Measurements from ENCODE around the gene STARD9.

STARD9 gene

DNA sequence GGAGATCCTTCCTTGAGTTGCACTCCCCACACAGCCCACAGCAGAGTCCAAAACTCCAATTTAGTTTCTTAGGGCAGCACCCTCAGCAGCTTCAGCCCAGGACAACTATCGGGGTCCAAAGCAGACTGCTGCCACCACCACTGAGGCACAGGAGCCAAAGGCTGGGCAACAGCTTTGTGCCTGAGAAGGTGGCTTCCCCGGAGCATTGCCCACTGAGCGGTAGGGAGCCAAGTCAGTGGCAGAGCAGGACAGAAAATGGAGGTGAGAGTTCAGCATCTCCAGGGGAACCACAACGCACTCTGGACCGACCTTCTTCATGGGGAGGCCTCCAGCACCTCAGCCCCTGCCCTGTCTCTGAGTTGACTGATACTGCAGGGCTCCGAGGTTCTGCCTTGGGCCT, 118.1 kb downstream of the STARD9 start:
- DNase-seq (ENCODE audit: low read depth in 2 of 3, low spot score in 2 of 3): no peak

DNA sequence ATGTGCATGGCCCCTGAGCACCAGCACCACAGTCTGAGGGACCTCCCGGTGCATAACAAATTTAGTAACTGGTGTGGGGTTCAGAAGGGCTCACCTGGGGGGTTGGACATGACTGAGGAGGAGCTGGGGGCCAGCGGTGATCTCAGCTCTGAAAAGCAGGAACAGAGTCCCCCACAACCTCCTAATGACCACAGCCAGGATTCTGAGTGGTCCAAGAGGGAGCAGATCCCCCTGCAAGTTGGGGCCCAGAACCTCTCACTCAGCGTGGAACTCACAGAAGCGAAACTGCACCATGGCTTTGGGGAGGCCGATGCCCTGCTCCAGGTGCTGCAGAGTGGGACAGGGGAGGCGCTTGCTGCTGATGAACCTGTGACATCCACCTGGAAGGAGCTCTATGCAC, 118.5 kb downstream of the STARD9 start:
- DNase-seq (ENCODE audit: low read depth in 2 of 3, low spot score in 2 of 3): no peak

- DNase-seq (ENCODE audit: low read depth in 2 of 3, low spot score in 2 of 3): no peak
Measured at GRCh38 chr15:42694398-42694797, 119.0 kb downstream of the STARD9 start.

- no peak for DNase-seq (ENCODE audit: low read depth in 2 of 3, low spot score in 2 of 3)
Measured at GRCh38 chr15:42695527-42696071, 120.2 kb downstream of the STARD9 start.

DNA sequence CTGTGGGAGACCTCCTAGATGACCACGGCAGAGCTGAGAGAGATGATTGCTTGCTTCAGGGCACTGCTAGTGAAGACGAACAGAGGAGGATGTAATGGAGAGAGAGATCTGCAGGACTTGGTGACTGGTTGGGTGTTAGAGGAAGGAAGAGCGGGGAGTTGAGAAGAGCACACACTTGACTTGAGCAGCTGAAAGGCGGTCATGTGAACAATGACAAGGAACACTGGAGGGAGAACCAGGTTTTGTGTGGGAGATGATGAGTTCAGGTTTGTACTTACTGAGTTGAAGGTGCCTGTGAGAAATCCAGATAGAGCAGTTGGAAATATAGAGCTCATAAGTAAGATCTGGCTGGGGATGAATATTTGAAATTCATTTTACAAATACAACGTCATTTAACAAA, 121.2 kb downstream of the STARD9 start:
- no peak for DNase-seq (ENCODE audit: low read depth in 2 of 3, low spot score in 2 of 3)

GRCh38 chr15:42704492-42704926, 129.1 kb downstream of the STARD9 start:
- peak in 1 of 3 experiments; percentile 12 for DNase-seq (ENCODE audit: low read depth in 2 of 3, low spot score in 2 of 3)

GRCh38 chr15:42705336-42705735, 129.9 kb downstream of the STARD9 start:
- DNase-seq (ENCODE audit: low read depth in 2 of 3, low spot score in 2 of 3): no peak

- no peak for DNase-seq (ENCODE audit: low read depth in 2 of 3, low spot score in 2 of 3)
Measured at GRCh38 chr15:42707068-42707467, 131.7 kb downstream of the STARD9 start.

GRCh38 chr15:42707873-42708544, 132.6 kb downstream of the STARD9 start:
- no peak for DNase-seq (ENCODE audit: low read depth in 2 of 3, low spot score in 2 of 3)

GRCh38 chr15:42710662-42711061, 135.3 kb downstream of the STARD9 start:
- no peak for DNase-seq (ENCODE audit: low read depth in 2 of 3, low spot score in 2 of 3)

DNA sequence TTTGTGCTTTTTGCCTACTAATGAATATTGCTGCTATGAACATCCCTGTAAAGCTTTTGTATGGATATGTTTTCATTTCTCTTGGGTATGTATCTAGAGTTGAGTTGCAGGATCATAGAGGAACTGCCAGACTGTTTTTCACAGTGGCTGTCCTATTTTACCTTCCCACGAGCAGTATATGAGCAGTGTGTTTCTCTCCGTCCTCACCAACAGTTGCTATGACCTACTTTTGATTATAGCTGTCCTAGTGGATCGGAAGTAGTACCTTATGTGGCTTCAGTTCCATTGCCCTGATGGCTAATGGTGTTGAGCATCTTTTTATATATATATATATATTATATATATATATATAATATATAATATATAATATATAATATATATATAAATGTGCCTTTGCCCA, 136.3 kb downstream of the STARD9 start:
- DNase-seq (ENCODE audit: low read depth in 2 of 3, low spot score in 2 of 3): no peak

DNA sequence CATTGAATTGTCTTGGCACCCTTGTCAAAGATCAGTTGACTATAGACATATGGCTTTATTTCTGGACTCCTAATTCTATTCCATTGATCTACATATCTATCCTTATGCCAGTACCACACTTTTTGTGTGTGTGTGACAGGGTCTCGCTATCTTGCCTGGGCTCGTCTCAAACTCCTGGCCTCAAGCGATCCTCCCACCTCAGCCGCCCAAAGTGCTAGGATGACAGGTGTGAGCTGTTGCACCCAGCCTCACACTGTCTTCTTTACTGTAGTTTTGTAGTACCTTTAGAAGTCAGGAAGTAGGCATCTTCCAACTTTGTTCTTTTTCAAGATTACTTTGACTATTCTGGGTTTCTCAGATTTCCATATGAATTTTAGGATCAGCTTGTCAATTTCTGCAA, 137.2 kb downstream of the STARD9 start:
- no peak for DNase-seq (ENCODE audit: low read depth in 2 of 3, low spot score in 2 of 3)

- DNase-seq (ENCODE audit: low read depth in 2 of 3, low spot score in 2 of 3): no peak
Measured at GRCh38 chr15:42716125-42716524, 140.7 kb downstream of the STARD9 start.

GRCh38 chr15:42716626-42717025, 141.2 kb downstream of the STARD9 start:
- DNase-seq (ENCODE audit: low read depth in 2 of 3, low spot score in 2 of 3): no peak

GRCh38 chr15:42719043-42719442, 143.6 kb downstream of the STARD9 start:
- no peak for DNase-seq (ENCODE audit: low read depth in 2 of 3, low spot score in 2 of 3)

- DNase-seq (ENCODE audit: low read depth in 2 of 3, low spot score in 2 of 3): no peak
Measured at GRCh38 chr15:42720071-42720470, 144.7 kb downstream of the STARD9 start.

DNA sequence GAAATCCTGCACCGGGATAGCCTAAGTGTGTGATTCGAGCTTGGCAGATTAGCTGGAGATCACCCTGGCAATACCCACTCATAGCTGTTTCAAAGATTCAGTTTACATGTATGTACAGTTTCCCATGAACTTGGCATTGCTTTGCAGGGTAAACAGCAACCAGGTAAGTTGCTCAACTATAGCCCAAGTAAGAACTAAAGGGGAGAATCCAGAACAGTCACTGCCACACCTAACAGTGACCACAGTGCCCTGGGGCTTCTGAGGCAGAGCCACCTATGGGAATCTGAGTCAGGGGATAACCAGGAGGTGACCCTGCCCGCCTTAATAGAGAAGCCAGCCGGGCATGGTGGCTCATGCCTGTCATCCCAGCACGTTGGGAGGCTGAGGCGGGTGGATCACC, 145.6 kb downstream of the STARD9 start:
- DNase-seq (ENCODE audit: low read depth in 2 of 3, low spot score in 2 of 3): no peak

DNA sequence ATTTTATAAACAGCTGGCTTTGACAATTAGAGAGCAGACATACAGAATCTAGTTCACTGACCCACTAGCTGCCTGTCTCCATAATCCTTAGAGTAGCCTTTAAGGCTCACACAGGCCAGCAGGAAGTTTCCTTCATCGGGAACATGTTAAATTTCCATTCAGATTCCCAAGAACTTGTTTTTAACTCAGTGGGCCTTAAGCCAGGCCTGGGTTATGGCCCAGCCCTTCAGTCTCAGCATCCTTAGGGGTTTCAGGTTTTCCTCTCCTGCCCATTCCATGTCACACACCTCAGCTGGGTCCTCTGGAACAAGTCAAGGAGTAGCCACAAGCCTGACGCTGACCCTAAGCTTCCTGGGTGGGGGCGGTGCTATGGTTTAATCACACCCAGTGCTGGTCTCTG, 146.5 kb downstream of the STARD9 start:
- DNase-seq (ENCODE audit: low read depth in 2 of 3, low spot score in 2 of 3): no peak

DNA sequence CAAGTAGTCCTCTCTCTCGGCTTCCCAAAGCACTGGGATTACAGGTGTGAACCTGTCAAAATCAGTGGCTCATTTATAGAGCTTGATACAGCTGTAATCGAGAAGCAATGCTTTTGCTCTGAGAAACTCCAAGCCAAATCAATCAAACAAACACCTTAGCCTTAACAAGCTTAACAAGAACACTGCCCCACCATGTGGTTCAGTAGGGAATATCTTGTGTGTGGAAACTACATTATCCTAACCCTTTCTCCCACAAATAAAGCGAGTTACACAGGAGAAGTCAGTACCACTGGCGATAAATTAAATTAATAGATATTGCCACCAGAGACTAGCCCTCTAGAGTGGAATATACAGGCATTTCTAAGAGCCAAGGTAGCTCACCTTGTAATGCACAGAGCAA, 147.7 kb downstream of the STARD9 start:
- no peak for DNase-seq (ENCODE audit: low read depth in 2 of 3, low spot score in 2 of 3)

GRCh38 chr15:42724276-42724675, 148.9 kb downstream of the STARD9 start:
- DNase-seq (ENCODE audit: low read depth in 2 of 3, low spot score in 2 of 3): no peak

GRCh38 chr15:42725331-42725903, 150.0 kb downstream of the STARD9 start:
- DNase-seq (ENCODE audit: low read depth in 2 of 3, low spot score in 2 of 3): no peak

DNA sequence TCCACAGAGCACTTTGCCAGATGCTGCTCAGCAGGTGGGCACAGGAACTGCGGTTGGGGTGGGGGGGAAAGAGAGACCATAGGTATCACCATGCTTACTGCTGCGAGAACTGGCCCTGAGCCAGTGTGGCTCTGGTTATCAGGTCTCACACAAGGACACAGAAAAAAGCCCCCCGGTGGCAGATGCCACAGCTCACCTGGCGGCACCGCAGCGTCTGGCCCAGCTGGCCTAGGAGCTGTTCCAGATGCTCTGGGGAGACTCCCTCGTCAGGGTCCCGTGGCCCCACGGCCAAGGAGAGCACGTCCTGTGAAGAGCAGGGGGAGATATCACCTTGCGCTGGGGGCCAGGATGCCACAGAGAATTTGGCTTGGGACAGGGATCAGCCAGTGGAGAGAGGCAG, 150.7 kb downstream of the STARD9 start:
- no peak for DNase-seq (ENCODE audit: low read depth in 2 of 3, low spot score in 2 of 3)

Measured in activated CD8-positive, alpha-beta memory T cell treated with anti-CD3 and anti-CD28 coated beads for 48 hours (primary cell).